Transverse colon (tissue), 3 donors: ENCODE measurements around the gene VAC14.

Source experiments
- POLR2A ChIP-seq: fragments of 450-650 bp; IDR thresholded peaks from one replicate; pipeline ENCODE4 v1.6.1; 2016; ENCODE audit warnings: antibody characterized with exemption, mild to moderate bottlenecking, moderate library complexity
- TF ChIP-seq, protein P1 (sequence below), 5 experiments: fragments of 200-600 bp in 3 of 5; fragments of 450-650 bp in 2 of 5; sonication (generic) in 3 of 5; IDR thresholded peaks; 1 replicate in 2 of 5; 2 replicates in 3 of 5; pipeline ENCODE4 v1.5.1; 2016 to 2017; ENCODE audit warnings: antibody characterized with exemption in 5 of 5, inconsistent platforms in 3 of 5, mild to moderate bottlenecking in 2 of 5, moderate library complexity in 1 of 5

DNA sequence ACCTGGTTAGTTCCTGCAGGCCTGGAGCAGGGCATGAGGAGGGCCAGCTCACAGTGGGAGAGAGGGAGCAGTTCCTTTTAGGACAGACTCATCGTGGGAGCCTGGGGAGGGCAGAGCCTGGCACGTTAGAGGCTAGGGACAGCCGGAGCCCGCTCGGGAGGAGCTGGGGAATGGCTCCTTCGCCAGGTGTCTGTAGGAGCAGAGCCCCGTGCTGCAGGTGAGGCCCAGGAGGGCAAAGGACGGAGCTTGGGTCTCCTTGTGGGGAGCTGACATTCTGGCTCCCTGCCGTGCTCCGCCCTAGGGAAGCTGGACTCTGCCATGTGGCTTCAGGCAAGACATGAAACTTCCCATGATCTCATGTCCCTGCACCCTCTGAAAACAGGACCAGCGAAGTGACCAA lies 96.4 kb downstream of the VAC14 start:
- no peak for TF ChIP-seq POLR2A
- TF ChIP-seq, protein P1, sequence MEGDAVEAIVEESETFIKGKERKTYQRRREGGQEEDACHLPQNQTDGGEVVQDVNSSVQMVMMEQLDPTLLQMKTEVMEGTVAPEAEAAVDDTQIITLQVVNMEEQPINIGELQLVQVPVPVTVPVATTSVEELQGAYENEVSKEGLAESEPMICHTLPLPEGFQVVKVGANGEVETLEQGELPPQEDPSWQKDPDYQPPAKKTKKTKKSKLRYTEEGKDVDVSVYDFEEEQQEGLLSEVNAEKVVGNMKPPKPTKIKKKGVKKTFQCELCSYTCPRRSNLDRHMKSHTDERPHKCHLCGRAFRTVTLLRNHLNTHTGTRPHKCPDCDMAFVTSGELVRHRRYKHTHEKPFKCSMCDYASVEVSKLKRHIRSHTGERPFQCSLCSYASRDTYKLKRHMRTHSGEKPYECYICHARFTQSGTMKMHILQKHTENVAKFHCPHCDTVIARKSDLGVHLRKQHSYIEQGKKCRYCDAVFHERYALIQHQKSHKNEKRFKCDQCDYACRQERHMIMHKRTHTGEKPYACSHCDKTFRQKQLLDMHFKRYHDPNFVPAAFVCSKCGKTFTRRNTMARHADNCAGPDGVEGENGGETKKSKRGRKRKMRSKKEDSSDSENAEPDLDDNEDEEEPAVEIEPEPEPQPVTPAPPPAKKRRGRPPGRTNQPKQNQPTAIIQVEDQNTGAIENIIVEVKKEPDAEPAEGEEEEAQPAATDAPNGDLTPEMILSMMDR (IDR thresholded peaks at IDR 0.05), result no peak
